Stomach (tissue), 4 donors: ENCODE results near the gene TMEM106C.

ENCODE experiments used
- POLR2A ChIP-seq, 4 donors: fragments of 450-650 bp; IDR thresholded peaks; one replicate each; pipeline ENCODE4 v1.6.1; 2016; ENCODE audit warnings: antibody characterized with exemption in 4 of 4, control low read depth in 2 of 4, mild to moderate bottlenecking in 1 of 4, moderate library complexity in 1 of 4
- POLR2AphosphoS5 ChIP-seq, 3 donors: sonication (generic); formaldehyde crosslinking; IDR thresholded peaks; one replicate each; pipeline ENCODE4 v1.6.1; 2016; ENCODE audit warnings: antibody characterized with exemption in 3 of 3
- TF ChIP-seq, protein P1 (sequence below), 7 experiments: fragments of 450-650 bp in 4 of 7; fragments of 200-600 bp in 3 of 7; sonication (generic) in 3 of 7; IDR thresholded peaks; one replicate each; pipeline ENCODE4 v1.5.1; 2016 to 2019; ENCODE audit warnings: antibody characterized with exemption in 7 of 7, control low read depth in 2 of 7, mild to moderate bottlenecking in 1 of 7

DNA sequence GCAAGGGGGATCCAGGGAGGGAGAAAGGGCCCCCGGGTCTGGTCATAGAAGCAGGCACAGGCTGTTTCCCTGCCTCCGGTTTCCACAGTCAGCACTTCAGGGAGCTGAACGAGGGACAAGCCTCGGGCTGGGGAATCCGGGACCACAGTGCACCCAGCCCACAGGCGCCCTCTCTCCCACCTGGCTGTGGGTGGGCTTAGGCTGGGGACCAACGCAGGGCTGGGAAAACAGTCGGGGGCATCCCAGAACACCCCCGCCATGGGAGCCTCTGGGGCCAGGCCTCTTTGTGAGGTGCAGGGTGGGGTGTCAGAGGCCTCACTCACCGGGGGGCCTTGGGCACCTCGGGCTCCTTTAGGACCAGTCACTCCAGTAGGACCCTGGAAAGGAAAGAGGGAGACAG lies 16.3 kb downstream of the TMEM106C start:
- TF ChIP-seq POLR2AphosphoS5 (IDR thresholded peaks at IDR 0.05) (no peak), POLR2A (IDR thresholded peaks at IDR 0.05) (no peak)
- TF ChIP-seq, protein P1, sequence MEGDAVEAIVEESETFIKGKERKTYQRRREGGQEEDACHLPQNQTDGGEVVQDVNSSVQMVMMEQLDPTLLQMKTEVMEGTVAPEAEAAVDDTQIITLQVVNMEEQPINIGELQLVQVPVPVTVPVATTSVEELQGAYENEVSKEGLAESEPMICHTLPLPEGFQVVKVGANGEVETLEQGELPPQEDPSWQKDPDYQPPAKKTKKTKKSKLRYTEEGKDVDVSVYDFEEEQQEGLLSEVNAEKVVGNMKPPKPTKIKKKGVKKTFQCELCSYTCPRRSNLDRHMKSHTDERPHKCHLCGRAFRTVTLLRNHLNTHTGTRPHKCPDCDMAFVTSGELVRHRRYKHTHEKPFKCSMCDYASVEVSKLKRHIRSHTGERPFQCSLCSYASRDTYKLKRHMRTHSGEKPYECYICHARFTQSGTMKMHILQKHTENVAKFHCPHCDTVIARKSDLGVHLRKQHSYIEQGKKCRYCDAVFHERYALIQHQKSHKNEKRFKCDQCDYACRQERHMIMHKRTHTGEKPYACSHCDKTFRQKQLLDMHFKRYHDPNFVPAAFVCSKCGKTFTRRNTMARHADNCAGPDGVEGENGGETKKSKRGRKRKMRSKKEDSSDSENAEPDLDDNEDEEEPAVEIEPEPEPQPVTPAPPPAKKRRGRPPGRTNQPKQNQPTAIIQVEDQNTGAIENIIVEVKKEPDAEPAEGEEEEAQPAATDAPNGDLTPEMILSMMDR (IDR thresholded peaks at IDR 0.05), result no peak
